Choroid plexus epithelial cell (primary cell): ENCODE measurements around the gene DRC7.
A peak's percentile ranks its signal among the peaks of the same experiment; 100 is the strongest.

Experiments used
- DNase-seq: peaks from one replicate; pipeline ENCODE4 v3.0.0-alpha.2; 2010; ENCODE audit warnings: low read depth
- H3K4me3 ChIP-seq: 2 replicates; pipeline ENCODE4 v1.5.1; 2011; ENCODE audit warnings: low read depth, mild to moderate bottlenecking, control low read depth, low read length, moderate library complexity
- TF ChIP-seq, protein P1 (sequence below): conservative IDR thresholded peaks from 2 replicates; pipeline ENCODE4 v1.5.1; 2011; ENCODE audit warnings: low read depth, mild to moderate bottlenecking, control low read depth, inconsistent platforms, low read length, moderate library complexity

Gene DRC7

GRCh38 chr16:57736419-57737351 lies 42.1 kb downstream of the DRC7 start:
- TF ChIP-seq, protein P1, sequence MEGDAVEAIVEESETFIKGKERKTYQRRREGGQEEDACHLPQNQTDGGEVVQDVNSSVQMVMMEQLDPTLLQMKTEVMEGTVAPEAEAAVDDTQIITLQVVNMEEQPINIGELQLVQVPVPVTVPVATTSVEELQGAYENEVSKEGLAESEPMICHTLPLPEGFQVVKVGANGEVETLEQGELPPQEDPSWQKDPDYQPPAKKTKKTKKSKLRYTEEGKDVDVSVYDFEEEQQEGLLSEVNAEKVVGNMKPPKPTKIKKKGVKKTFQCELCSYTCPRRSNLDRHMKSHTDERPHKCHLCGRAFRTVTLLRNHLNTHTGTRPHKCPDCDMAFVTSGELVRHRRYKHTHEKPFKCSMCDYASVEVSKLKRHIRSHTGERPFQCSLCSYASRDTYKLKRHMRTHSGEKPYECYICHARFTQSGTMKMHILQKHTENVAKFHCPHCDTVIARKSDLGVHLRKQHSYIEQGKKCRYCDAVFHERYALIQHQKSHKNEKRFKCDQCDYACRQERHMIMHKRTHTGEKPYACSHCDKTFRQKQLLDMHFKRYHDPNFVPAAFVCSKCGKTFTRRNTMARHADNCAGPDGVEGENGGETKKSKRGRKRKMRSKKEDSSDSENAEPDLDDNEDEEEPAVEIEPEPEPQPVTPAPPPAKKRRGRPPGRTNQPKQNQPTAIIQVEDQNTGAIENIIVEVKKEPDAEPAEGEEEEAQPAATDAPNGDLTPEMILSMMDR: peak; percentile 41
- peak; percentile 84 for DNase-seq
- peak overlapping the region; percentile 99 for H3K4me3 ChIP-seq

- TF ChIP-seq, protein P1: no peak
- no peak for DNase-seq
- H3K4me3 ChIP-seq: no peak overlapping the region
Observed at GRCh38 chr16:57738844-57739243, 44.2 kb downstream of the DRC7 start.

DNA sequence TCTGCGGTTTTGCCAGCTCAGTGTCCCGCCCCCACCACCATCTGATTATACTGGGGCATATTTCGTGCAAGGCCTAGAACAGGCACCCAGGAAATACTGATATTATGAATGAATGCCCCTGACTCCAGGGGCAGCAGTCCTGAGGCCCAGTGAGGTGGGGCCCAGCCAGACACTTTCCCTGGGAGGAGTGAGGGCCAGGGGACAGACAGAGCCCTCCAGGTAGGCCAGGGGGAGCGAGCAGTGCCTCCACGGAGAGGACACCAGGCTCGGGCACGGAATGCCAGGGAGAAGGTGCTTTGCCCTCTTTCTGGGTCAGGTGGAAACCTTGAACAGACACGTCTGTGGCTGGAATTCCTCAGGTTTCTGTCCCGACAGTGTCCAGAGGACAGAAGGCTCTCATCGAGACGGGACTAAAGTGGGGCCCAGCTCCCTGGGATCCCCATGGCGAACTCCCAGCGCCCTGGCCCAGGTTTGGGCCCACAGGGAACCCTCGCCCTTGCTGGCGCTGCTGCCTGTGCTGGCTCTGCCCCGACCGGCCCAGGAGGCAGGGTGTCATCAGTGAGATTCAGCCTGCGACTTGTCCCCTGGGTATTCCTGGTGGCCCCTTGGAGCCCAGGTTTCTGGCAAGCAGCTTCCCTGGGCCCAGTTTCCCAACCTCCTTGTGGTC lies 45.3 kb downstream of the DRC7 start:
- TF ChIP-seq, protein P1: no peak
- no peak for DNase-seq
- H3K4me3 ChIP-seq: no peak overlapping the region

DNA sequence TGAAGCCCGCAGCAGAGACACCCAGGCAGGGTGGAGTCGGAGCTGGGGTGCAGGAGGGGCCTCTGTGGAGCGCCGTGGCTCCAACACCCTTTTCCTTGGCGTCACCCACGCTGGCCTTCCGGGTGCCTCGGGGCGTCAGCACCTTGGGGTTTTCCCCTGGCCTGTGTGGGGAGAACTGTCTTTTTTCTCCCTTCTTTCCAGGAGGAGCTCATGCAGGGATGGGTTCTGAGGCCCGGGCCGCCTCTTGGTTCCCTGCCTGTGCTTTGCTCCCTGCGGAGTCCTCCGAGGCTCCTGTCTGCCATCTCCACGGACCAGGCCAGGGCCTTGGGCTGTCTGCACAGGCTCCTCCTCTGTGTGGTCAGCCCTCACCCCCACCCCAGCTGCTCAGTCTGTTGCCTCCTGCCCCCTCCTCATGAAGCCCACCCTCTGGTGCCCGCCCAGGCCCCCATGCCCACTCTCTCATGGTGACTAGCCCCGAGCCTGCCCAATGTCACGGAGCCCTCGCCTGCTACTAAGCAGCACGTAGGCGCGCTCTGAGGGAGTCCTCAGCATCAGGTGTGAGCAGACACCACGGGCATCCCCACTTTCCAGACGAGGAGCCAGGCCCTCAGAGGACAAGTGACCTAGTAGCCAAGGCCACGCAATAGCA lies 45.9 kb downstream of the DRC7 start:
- DNase-seq: no peak
- H3K4me3 ChIP-seq: no peak overlapping the region
- TF ChIP-seq, protein P1: no peak

- TF ChIP-seq, protein P1: no peak
- no peak overlapping the region for H3K4me3 ChIP-seq
- DNase-seq: no peak
Observed at GRCh38 chr16:57741660-57742191, 47.1 kb downstream of the DRC7 start.

GRCh38 chr16:57742543-57742942 lies 47.9 kb downstream of the DRC7 start:
- H3K4me3 ChIP-seq: no peak overlapping the region
- TF ChIP-seq, protein P1: no peak
- DNase-seq: no peak
